GM10266 (cell line): ENCODE data around the gene ZNF593OS.

Source experiments
- DNase-seq: peaks from one replicate; pipeline ENCODE4 v3.0.0; 2012; ENCODE audit errors: extremely low spot score
- CTCF ChIP-seq: IDR thresholded peaks from 2 replicates; pipeline ENCODE4 v1.5.1; 2012; ENCODE audit warnings: mild to moderate bottlenecking, low read depth; ENCODE audit not compliant: control insufficient read depth, insufficient read depth; ENCODE audit errors: missing control alignments

The ZNF593OS gene

GRCh38 chr1:26124418-26125331, 47.0 kb downstream of the ZNF593OS start:
- no peak for TF ChIP-seq CTCF
- no peak for DNase-seq

- no peak for TF ChIP-seq CTCF
- DNase-seq, result no peak
These were observed 48.4 kb downstream of the ZNF593OS start for GRCh38 chr1:26122988-26123973.

- TF ChIP-seq CTCF, result no peak
- DNase-seq, result no peak
These were observed 49.5 kb downstream of the ZNF593OS start for GRCh38 chr1:26121854-26122773.

- peak; percentile 30 for DNase-seq
- TF ChIP-seq CTCF, result no peak
These were observed 51.6 kb downstream of the ZNF593OS start for GRCh38 chr1:26119892-26120608.
